ENCODE data around the gene GUCA1A.

DNA sequence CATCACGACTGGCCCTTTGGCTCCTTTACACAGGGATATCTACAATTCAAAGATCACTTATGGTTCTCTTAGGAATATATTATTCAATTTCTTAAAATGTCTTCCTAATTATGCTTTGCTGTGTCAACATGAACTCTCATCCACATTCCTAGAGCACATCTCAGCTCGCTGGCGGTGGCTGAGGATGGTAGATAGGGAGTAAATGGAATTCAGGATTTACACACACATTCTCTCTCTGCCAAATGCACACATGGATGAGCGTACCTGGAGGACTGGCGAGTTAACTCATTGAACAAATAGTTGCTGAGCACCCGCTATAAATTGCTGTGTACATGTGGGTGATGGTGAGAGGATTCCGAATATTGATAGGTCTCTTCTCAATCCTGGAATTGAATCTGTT lies 49.3 kb downstream of the GUCA1A start:
- TF ChIP-seq YY1 (IDR thresholded peaks at IDR 0.05; ENCODE audit: insufficient read depth, insufficient read length) (no peak), SUZ12 (IDR thresholded peaks at IDR 0.05; ENCODE audit: extremely low read depth, insufficient read depth, insufficient read length) (no peak)

All from NT2/D1 (cell line).